NCI-H1105 treated with DMSO at 0.1 percent for 48 hours (cell line): ENCODE results near the gene ESPN.

ENCODE experiments used
- DNase-seq: peaks from one replicate; lab custom pipeline; 2025; lab: John Stamatoyannopoulos, UW

ESPN gene

GRCh38 chr1:6409053-6409452, 15.5 kb upstream of the ESPN start:
- DNase-seq = no peak

DNA sequence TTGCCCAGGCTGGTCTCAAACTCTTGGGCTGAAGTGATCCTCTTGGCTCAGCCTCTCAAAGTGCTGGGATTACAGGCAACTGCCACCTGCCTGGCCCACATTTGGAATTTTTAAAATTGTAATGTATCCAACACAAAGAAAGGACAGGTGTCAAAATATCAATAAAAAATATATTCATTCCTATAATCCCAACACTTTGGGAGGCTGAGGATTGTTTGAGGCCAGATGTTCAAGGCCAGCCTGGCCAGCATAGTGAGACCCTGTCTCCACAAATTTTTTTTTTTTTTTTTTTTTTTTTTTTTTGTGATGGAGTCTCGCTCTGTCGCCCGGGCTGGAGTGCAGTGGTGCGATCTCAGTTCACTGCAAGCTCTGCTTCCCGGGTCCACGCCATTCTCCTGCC, 14.8 kb upstream of the ESPN start:
- no peak for DNase-seq

DNA sequence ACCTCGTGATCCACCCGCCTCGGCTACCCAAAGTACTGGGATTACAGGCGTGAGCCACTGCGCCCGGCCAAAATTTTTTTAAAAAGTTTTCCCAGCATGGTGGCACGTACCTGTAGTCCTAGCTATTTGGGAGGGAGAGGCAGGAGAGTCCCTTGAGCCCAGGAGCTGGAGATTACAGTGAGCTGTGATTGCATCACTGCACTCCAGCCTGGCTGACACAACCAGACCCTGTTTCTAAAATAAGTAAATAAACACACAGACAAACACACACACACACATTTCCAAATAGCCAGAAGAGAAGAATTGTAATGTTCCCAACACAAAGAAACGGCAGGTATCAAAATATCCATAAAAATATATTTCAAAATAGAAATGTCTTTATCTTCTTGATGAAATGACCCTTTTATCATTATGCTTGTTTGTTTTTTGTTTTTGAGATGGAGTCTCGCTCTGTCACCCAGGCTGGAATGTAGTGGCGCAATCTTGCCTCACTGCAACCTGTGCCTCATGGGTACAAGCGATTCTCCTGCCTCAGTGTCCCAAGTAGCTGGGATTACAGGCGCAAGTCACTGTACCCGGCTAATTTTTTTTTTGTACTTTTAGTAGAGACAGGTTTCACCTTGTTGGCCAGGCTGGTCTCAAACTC, 14.2 kb upstream of the ESPN start:
- DNase-seq = no peak

DNA sequence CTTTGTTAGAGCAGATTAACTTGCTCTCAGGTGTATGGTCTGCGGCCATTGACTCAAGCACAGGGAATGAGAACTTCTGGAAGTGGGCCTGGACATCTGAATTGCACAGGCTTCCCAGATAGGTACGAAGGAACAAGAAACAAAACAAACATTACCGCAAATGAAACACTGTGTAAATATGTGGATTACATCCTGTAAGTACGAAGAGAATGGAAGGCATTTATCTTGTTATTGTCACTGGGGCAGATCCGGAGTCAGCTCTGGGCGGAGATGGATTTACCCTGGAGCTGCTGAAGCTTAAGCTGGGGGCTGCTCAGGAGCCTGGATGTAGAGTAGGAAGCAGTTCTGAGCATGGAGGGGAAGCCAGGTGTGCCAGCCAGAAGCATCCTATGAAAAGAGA, 11.7 kb upstream of the ESPN start:
- no peak for DNase-seq

DNA sequence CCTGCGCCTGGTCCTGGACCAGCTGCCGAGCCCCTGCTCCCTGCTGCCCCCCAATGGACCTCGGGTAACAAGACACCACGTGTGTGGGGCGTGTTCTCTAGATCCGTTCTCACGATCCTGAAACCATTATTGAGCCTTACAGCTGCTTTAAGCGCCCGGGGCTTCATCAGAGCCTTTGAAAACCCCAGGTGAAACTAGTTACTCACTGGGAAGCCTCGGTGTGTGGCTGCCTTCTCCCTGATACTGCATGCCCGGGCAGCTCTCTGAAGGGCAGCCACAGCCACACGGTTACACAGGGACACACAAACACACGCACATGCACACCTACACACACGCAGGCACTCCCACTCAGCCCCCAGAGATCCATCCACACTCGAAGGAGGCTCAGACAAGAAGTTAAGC, 10.1 kb upstream of the ESPN start:
- no peak for DNase-seq

GRCh38 chr1:6414881-6415626, 9.5 kb upstream of the ESPN start:
- DNase-seq = no peak

DNA sequence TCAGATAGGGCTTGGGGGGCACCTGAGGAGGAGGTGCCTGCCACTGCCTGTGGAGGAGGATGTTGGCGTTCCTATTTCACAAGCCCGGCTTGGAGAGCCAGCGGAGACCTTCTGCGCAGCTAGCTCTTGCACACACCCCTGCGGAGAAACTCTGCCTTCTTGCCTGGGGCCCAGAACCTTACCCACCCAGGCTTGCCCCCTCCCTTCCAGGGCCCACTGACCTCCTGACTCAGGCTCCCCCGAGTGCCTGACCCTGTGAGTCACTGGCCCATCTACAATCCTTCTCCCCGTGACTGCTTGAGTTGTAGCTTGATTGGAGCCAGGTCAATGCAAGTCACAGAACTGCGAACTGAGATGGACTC, 8.3 kb upstream of the ESPN start:
- no peak for DNase-seq

DNA sequence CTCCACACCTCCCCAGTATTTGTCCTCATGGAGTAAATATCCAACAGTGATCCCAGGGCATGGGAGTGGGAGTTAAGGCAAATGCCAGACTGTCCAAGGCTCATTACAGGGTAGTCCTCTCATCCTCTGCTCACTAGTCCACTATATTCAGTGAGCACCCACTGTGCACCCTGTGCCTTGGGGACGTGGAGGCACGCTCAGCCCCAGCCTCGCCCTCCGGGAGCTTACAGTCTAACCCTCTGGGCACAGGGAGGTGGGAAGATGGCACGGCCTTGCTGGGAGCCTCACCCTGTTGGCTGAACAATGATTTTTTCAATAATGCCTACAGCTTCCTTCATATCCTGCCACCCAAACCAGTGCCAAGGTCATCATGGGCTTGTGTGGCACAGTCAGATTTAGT, 7.7 kb upstream of the ESPN start:
- no peak for DNase-seq

DNA sequence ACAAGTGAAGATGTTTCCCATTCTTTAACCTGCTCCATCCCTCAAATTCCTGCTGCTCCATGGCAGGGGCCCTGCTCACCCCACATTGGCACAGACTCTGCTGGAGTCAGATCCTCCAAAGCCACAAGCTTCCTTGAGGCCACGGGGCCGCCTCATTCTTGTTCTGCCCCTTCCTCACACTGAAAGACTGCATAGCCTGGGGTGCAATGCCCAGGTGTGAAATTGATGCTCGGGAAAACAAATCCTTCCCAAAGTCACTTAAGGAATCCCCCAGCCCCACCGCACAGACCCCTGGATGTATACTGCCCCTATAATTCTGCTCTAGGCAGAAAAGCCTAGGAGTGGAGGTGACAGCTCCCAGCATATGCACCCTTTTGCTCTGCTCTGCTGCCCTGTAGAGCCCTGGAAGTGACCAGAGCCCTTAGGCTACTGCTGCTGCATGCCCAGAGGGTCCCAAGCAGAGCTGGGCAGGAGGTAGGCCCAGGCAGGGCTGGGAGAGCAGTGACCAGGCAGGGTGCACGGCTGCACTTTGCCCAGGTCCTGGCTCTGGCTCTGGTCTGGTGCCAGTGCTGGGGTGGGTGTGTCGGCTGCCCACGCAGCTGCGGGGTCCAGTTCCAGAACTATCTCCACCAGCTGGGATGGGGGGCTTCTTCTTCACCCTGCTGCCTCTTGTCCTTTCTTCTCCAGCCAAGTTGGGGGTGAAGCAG, 6.5 kb upstream of the ESPN start:
- no peak for DNase-seq

DNA sequence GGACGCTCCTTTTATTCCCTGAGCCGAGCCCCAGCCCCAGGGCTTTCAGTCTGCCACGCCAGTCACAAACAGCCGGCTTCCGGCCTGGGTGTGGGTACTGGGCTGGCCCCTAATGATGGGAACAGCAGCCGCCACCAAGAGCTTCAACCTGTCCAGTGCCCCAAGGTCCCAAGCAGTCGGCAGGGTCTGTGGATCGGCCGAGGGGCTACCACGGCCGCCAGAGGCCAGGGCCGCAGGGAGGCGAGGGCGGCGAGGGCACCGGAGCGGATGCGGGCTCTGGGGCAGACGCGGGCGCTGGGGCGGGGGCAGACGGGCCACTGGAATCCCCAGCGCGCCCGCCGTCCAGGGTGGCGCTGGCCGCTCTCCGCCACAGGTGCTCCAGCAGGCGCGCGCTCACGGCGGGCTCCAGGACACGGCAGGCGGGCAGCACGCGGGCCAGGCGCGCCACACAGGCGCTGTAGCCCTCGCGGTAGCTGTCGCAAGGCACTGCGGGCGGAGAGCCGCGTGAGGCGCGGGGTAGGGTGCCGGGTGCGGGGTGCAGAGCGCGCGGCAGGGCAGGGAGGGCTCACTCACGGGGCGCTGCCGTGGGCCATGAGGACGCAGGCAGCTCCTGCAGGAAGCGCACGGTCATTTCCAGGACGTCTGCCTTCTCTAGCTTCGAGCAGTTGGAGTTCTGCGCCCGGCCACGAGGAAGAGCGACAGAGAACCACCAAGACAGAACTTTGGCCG, 5.7 kb upstream of the ESPN start:
- no peak for DNase-seq

GRCh38 chr1:6419397-6419803, 5.2 kb upstream of the ESPN start:
- DNase-seq = no peak

DNA sequence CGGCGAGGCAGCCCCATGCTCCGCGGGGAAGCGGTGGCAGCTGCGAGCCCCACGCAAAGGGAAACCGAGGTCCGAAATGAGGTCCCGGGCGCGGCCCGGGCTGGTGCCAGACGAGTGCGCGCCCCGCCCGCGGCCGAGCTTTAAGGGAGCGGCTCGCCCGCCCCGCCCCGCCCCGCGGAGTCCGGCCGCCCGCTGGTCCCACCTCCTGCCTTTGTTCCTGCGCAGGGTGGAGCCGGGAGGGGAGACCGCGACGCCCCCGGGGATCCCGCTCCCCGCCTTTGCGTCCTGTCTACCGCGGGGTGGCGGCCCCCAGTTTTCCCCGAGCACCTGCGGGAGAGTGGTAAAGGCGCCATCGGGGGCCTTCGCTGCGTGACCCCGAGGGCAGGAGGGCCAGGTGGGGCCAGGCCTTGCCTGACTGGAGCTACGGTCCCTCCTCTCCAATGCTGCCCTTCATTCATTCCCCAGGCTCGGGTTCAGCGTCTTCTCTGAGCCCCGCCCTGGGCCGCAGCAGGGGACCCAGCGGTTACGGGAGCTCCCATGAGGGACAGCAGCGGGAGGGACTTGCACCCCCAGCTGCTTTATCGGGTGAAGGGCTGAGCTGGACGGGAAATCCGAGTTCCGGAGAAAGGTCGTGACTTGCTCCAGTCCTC, 4.6 kb upstream of the ESPN start, which contains the start of gene HES2:
TSS of gene HES2 (minus strand) at position 116 of the 650 bp plus-strand sequence. CDS start at position 17, 99 bp downstream.
- DNase-seq = no peak

DNA sequence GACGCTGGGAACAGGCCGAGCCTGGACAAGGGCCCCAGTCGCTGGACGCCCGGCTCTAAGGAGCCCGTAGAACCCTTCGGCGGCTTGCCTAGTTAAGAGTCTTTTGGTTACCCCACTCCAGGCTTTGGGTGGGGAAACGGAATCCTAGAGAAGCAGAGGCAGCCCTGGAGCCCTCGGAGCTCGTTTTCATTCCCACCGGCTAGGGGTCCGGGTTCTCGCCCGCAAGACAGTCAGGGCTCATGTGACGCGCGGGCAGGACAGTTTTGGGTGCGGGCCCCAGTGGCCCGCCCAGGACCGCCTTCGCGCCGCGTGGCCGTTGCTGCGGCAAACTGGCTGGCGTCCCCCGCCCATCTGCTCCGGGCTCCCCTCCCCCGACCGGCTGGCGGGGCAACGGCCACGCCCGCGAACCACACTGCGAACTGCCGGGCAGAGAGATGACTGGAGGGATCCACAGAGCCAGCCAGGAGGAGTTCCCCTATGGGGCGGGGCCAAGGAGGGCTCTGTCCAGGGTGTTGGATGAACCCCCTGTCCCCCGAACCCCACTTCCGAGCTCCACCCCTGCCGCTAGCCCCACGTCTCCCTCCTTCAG, 4.0 kb upstream of the ESPN start:
- DNase-seq = no peak

DNA sequence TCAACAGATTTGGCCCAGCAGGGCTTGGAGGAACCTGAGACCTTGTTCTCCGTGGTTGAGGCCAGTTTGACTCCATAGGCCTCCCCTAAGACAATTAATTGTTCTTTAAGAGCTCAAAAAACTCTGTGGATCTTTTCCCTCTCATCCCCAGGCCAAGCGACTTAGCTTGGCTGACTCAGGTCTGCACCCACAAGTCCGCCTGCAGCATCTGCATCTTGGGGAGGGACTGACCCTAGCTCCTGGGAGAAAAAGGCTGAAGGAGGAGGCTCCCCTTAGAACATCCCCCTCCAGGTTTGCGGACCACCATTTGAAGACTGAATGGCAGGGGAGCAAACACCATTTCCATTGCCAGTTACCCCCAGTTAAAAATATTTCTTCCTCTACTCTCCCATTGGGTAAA, 3.3 kb upstream of the ESPN start:
- DNase-seq = no peak

GRCh38 chr1:6423321-6423999, 1.1 kb upstream of the ESPN start:
- peak; percentile 84 for DNase-seq

GRCh38 chr1:6424000-6424565, 493 bp upstream of the ESPN start:
- DNase-seq = no peak

- DNase-seq = no peak
Observed at GRCh38 chr1:6425658-6426057, 1.1 kb downstream of the ESPN start.

DNA sequence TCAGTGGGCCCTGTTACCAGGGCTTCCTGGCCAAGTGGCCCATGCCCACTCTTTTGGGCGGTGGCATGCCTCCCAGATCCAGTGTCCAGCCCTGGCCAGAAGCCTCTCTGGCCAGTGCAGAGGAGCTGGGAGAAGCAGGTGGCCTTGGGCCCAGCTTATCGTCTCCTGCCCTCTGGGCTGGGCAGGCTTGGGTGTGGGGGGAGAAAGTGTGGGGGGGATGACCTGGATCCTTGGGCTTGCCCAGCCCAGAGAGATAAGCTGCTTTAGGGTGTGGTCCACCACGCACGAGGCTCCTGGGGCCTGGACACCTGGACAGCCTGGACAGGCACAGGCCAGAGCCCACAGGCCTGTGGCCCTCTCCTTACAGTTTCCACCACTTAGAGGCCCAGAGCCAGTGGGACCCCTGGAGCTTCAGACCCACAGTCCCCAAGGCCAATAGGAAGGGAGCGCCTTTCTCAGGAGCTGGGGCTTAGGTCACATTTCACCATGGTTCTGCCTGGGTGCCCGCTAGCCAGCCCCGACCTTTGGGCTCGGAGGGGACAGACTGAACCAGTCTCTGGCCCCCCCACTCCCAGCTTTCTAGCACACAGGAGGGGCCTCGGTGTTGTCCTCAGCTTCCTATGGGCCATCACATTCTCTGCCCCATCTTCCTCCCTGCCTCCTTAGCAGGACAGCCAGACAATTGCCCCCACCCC, 1.8 kb downstream of the ESPN start:
- no peak for DNase-seq

GRCh38 chr1:6426972-6427350, 2.4 kb downstream of the ESPN start:
- no peak for DNase-seq
